ENCODE results near the gene RAB15.

DNA sequence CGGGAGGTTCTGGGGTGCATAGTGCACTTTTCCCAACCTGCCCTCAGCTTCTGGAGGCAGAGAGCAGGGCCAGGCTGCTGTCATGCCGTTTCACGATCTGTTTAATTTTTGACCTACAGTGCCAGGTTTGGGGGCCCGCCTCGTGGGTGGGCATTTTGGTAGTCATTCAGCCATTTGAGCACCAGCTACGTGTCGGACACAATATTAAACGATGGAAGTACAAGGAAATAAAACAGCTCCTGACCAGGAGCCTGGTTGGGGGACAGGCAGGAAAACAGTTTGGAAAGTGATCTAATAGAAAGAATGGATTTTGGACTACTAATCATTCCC, 15.3 kb upstream of the RAB15 start:
- TF ChIP-seq CTCF (IDR thresholded peaks at IDR 0.05; ENCODE audit: low read length): no peak
- TF ChIP-seq EZH2 (optimal IDR thresholded peaks at IDR 0.05; ENCODE audit: low read depth, low read length): no peak
- no peak for TF ChIP-seq EZH2phosphoT487 (IDR thresholded peaks at IDR 0.05; ENCODE audit: low read length)
